Adipocyte (in vitro differentiated cells): ENCODE results near the gene ADNP.

Source experiments
- DNase-seq: peaks from one replicate; pipeline ENCODE4 v3.0.0-alpha.2; 2015; ENCODE audit warnings: low read depth
- H3K27me3 ChIP-seq: replicated peaks from 2 replicates; pipeline ENCODE4 v1.7.0; 2013; ENCODE audit warnings: mild to moderate bottlenecking, low read length, moderate library complexity; ENCODE audit not compliant: control insufficient read depth, insufficient read depth
- H3K36me3 ChIP-seq: 2 replicates; pipeline ENCODE4 v1.7.0; 2013; ENCODE audit warnings: low read length, mild to moderate bottlenecking, moderate library complexity; ENCODE audit not compliant: control insufficient read depth, insufficient read depth, severe bottlenecking
- H3K4me1 ChIP-seq: 2 replicates; pipeline ENCODE4 v1.7.0; 2013; ENCODE audit warnings: mild to moderate bottlenecking, low read length, moderate library complexity; ENCODE audit not compliant: control insufficient read depth, insufficient read depth
- H3K4me3 ChIP-seq: 2 replicates; pipeline ENCODE4 v1.7.0; 2013; ENCODE audit warnings: mild to moderate bottlenecking, low read length, moderate library complexity
- H3K9ac ChIP-seq: 2 replicates; pipeline ENCODE4 v1.7.0; 2013; ENCODE audit warnings: mild to moderate bottlenecking, low read length, moderate library complexity
- H3K9me3 ChIP-seq: 2 replicates; pipeline ENCODE4 v1.7.0; 2013; ENCODE audit warnings: mild to moderate bottlenecking, low read length, moderate library complexity; ENCODE audit not compliant: control insufficient read depth

The ADNP gene

GRCh38 chr20:50916934-50917333 is 14.3 kb downstream of the ADNP start:
- DNase-seq = no peak
- Histone ChIP-seq H3K4me3 (no peak overlapping the region), H3K27me3 (no peaks in the 10 kb centered on the region), H3K9ac (no peak overlapping the region), H3K4me1 (peaks cover 73% of the 10 kb centered on the region), H3K9me3 (no peaks in the 10 kb centered on the region), H3K36me3 (peaks cover 6% of the 10 kb centered on the region)

- H3K4me1 ChIP-seq = peaks cover 69% of the 10 kb centered on the region
- no peaks in the 10 kb centered on the region for H3K9me3 ChIP-seq
- no peak overlapping the region for H3K4me3 ChIP-seq
- H3K36me3 ChIP-seq = peaks cover 6% of the 10 kb centered on the region
- H3K9ac ChIP-seq = no peak overlapping the region
- no peaks in the 10 kb centered on the region for H3K27me3 ChIP-seq
- peak; percentile 60 for DNase-seq
Observed at GRCh38 chr20:50916257-50916656, 15.0 kb downstream of the ADNP start.

- peaks cover 6% of the 10 kb centered on the region for H3K36me3 ChIP-seq
Observed at GRCh38 chr20:50915424-50915823, 15.8 kb downstream of the ADNP start.

GRCh38 chr20:50913690-50914375 is 17.4 kb downstream of the ADNP start:
- peak; percentile 66 for DNase-seq
- no peaks in the 10 kb centered on the region for H3K36me3 ChIP-seq

More at GRCh38 chr20:50915424-50915823, 15.8 kb downstream of the ADNP start:
- peaks cover 71% of the 10 kb centered on the region for H3K4me1 ChIP-seq
- H3K27me3 ChIP-seq = no peaks in the 10 kb centered on the region
- peak; percentile 69 for DNase-seq
- H3K4me3 ChIP-seq = no peak overlapping the region
- no peaks in the 10 kb centered on the region for H3K9me3 ChIP-seq
- H3K9ac ChIP-seq = peak overlapping the region; percentile 14

GRCh38 chr20:50911716-50912115 is 19.5 kb downstream of the ADNP start:
- Histone ChIP-seq H3K27me3 (no peaks in the 10 kb centered on the region), H3K9ac (no peak overlapping the region), H3K36me3 (peaks cover 4% of the 10 kb centered on the region), H3K4me3 (no peak overlapping the region), H3K9me3 (no peaks in the 10 kb centered on the region), H3K4me1 (peaks cover 50% of the 10 kb centered on the region)
- no peak for DNase-seq

More at GRCh38 chr20:50913690-50914375, 17.4 kb downstream of the ADNP start:
- Histone ChIP-seq H3K9ac (no peak overlapping the region), H3K9me3 (no peaks in the 10 kb centered on the region), H3K4me1 (peaks cover 70% of the 10 kb centered on the region), H3K27me3 (no peaks in the 10 kb centered on the region), H3K4me3 (no peak overlapping the region)

- Histone ChIP-seq H3K9me3 (no peaks in the 10 kb centered on the region), H3K4me3 (no peak overlapping the region), H3K4me1 (peaks cover 43% of the 10 kb centered on the region), H3K36me3 (peaks cover 4% of the 10 kb centered on the region), H3K9ac (no peak overlapping the region), H3K27me3 (no peaks in the 10 kb centered on the region)
- peak; percentile 93 for DNase-seq
Observed at GRCh38 chr20:50911030-50911429, 20.2 kb downstream of the ADNP start.

GRCh38 chr20:50909413-50909812 is 21.8 kb downstream of the ADNP start:
- H3K4me1 ChIP-seq = peaks cover 28% of the 10 kb centered on the region
- DNase-seq = no peak
- no peaks in the 10 kb centered on the region for H3K9me3 ChIP-seq
- no peak overlapping the region for H3K4me3 ChIP-seq
- H3K27me3 ChIP-seq = no peaks in the 10 kb centered on the region
- H3K9ac ChIP-seq = no peak overlapping the region
- peaks cover 4% of the 10 kb centered on the region for H3K36me3 ChIP-seq

- Histone ChIP-seq H3K4me1 (no peaks in the 10 kb centered on the region), H3K4me3 (no peak overlapping the region), H3K36me3 (peaks cover 48% of the 10 kb centered on the region), H3K27me3 (no peaks in the 10 kb centered on the region), H3K9ac (no peak overlapping the region), H3K9me3 (no peaks in the 10 kb centered on the region)
- DNase-seq = no peak
Observed at GRCh38 chr20:50904067-50904570, 27.1 kb downstream of the ADNP start.

DNA sequence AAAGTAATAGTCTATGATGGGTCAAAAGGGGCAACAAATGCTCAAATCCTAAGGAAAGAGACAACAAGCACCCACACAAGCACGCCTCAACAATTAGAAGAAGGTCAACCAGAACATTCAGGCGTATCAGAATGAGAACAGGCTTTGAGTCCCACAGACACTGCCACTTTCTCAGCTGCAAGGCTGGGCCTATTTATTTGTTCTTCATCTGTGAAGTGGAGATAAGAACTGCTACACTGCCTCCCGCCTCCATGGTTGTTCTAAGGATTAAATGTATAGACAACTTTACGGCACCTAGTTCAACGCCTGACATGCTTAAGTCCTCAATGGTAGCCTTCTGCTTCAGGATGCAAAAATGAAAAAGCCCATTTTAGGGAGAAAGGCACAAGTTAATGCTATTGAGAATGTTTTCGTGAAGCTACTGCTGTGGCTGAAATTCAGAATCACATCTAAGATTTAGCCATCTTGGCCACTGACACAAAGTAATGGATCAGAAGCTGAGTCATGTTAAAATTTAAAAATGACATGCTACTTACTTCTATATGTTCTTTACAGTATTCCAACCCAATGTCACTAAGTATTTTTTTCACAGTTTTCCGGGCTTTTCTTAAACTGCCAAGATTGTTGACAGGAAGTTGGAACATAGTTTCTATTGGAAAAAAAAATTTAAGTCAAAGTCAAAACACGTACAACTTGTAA is 27.7 kb downstream of the ADNP start:
- Histone ChIP-seq H3K4me1 (no peaks in the 10 kb centered on the region), H3K9me3 (no peaks in the 10 kb centered on the region), H3K27me3 (no peaks in the 10 kb centered on the region), H3K4me3 (no peak overlapping the region), H3K36me3 (peaks cover 52% of the 10 kb centered on the region), H3K9ac (no peak overlapping the region)
- DNase-seq = no peak

GRCh38 chr20:50901301-50901700 is 29.9 kb downstream of the ADNP start:
- Histone ChIP-seq H3K27me3 (no peaks in the 10 kb centered on the region), H3K4me1 (no peaks in the 10 kb centered on the region), H3K36me3 (peaks cover 67% of the 10 kb centered on the region), H3K4me3 (no peak overlapping the region), H3K9ac (no peak overlapping the region), H3K9me3 (no peaks in the 10 kb centered on the region)
- DNase-seq = no peak

DNA sequence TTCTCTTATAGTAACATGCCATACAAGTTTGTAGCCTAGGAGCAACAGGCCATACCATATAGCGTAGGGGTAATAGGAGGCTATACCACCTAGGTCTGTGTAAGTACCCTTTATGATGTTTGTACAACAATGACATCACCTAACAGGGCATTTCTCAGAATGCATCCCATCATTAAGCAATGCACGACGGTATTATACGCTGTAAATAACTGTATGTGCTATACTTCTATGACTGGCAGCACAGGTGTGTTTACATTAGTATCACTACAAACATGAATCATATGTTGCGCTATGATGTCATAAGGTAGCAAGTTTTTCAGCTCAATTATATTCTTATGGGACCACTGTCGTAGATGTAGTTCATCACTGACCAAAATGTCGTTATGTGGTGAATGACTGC is 31.0 kb downstream of the ADNP start:
- peaks cover 68% of the 10 kb centered on the region for H3K36me3 ChIP-seq
- no peaks in the 10 kb centered on the region for H3K9me3 ChIP-seq
- no peak overlapping the region for H3K9ac ChIP-seq
- no peaks in the 10 kb centered on the region for H3K27me3 ChIP-seq
- no peak for DNase-seq
- no peaks in the 10 kb centered on the region for H3K4me1 ChIP-seq
- no peak overlapping the region for H3K4me3 ChIP-seq
